Osteocyte (in vitro differentiated cells): ENCODE data around the gene AP2B1. TPM values are rescaled to one million over a fixed set of nuclear protein-coding genes. Genes with fewer than 3 reads are reported as not detected.

Experiments
- DNase-seq: peaks from one replicate; pipeline ENCODE4 v3.0.0; 2021; ENCODE audit warnings: mixed read lengths; ENCODE audit not compliant: unreplicated experiment; ENCODE audit errors: extremely low spot score
- H3K27ac Mint-ChIP-seq: one replicate; pipeline ENCODE4 v1.8.0; 2021; ENCODE audit warnings: mild to moderate bottlenecking, mixed read lengths; ENCODE audit not compliant: unreplicated experiment
- H3K27me3 Mint-ChIP-seq: one replicate; pipeline ENCODE4 v1.8.0; 2021; ENCODE audit warnings: mixed read lengths; ENCODE audit not compliant: unreplicated experiment
- H3K36me3 Mint-ChIP-seq: one replicate; pipeline ENCODE4 v1.8.0; 2021; ENCODE audit warnings: mixed read lengths; ENCODE audit not compliant: unreplicated experiment
- H3K4me1 Mint-ChIP-seq: one replicate; pipeline ENCODE4 v1.8.0; 2021; ENCODE audit warnings: mixed read lengths; ENCODE audit not compliant: unreplicated experiment
- H3K4me3 Mint-ChIP-seq: one replicate; pipeline ENCODE4 v1.8.0; 2021; ENCODE audit warnings: mild to moderate bottlenecking, moderate library complexity, mixed read lengths; ENCODE audit not compliant: unreplicated experiment
- H3K9me3 Mint-ChIP-seq: one replicate; pipeline ENCODE4 v1.8.0; 2021; ENCODE audit warnings: mixed read lengths; ENCODE audit not compliant: unreplicated experiment
- total RNA-seq: library from RNA; stranded (reverse); gene quantifications from 2 replicates; pipeline ENCODE4 v1.2.1, GENCODE V29; 2021
- TF ChIP-seq, protein P1 (sequence below): fragments of 200-600 bp; sonication (generic); IDR thresholded peaks from 2 replicates; pipeline ENCODE4 v1.5.0; 2021; ENCODE audit warnings: antibody characterized with exemption, mild to moderate bottlenecking, moderate library complexity

Gene AP2B1
- total RNA-seq, 1 donor from 2014 or later, result 201 TPM

GRCh38 chr17:35728551-35728950, 141.4 kb downstream of the AP2B1 start:
- H3K4me1 Mint-ChIP-seq, result peaks cover 65% of the 10 kb centered on the region
- DNase-seq, result no peak
- H3K36me3 Mint-ChIP-seq, result peaks cover 16% of the 10 kb centered on the region
- no peak overlapping the region for H3K27ac Mint-ChIP-seq
- H3K9me3 Mint-ChIP-seq, result no peaks in the 10 kb centered on the region
- no peak overlapping the region for H3K4me3 Mint-ChIP-seq
- TF ChIP-seq, protein P1, sequence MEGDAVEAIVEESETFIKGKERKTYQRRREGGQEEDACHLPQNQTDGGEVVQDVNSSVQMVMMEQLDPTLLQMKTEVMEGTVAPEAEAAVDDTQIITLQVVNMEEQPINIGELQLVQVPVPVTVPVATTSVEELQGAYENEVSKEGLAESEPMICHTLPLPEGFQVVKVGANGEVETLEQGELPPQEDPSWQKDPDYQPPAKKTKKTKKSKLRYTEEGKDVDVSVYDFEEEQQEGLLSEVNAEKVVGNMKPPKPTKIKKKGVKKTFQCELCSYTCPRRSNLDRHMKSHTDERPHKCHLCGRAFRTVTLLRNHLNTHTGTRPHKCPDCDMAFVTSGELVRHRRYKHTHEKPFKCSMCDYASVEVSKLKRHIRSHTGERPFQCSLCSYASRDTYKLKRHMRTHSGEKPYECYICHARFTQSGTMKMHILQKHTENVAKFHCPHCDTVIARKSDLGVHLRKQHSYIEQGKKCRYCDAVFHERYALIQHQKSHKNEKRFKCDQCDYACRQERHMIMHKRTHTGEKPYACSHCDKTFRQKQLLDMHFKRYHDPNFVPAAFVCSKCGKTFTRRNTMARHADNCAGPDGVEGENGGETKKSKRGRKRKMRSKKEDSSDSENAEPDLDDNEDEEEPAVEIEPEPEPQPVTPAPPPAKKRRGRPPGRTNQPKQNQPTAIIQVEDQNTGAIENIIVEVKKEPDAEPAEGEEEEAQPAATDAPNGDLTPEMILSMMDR, result no peak
- no peaks in the 10 kb centered on the region for H3K27me3 Mint-ChIP-seq

DNA sequence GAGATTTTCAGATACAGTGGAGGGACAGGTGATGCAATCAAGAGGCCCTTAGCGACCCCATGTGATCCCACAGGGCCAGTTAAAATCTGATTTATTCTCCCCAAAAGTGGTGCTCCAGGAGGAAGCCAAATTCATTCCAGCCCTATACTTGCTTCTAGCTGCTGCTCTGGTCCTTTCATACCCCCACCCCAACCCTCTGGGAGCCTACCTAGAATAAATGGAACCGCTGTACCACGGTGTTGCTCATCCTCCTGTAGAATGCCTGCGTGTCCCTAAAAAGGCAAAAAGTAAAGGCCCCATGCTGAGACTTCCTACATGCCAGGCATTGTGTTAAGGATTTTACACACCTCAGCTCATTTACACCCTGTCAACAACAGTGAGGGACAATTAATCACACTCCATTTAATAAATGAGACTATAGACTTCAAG, 142.3 kb downstream of the AP2B1 start:
- Mint-ChIP-seq H3K27ac (no peak overlapping the region), H3K4me1 (peaks cover 61% of the 10 kb centered on the region)

GRCh38 chr17:35730400-35731005, 143.4 kb downstream of the AP2B1 start:
- Mint-ChIP-seq H3K36me3 (peaks cover 4% of the 10 kb centered on the region), H3K27me3 (no peaks in the 10 kb centered on the region), H3K27ac (no peak overlapping the region), H3K4me1 (peaks cover 52% of the 10 kb centered on the region), H3K4me3 (peak overlapping the region; percentile 66), H3K9me3 (no peaks in the 10 kb centered on the region)
- no peak for DNase-seq
- TF ChIP-seq, protein P1, result no peak

More for the DNA sequence above, 142.3 kb downstream of the AP2B1 start:
- no peaks in the 10 kb centered on the region for H3K9me3 Mint-ChIP-seq
- no peak for DNase-seq
- TF ChIP-seq, protein P1, result no peak
- peaks cover 8% of the 10 kb centered on the region for H3K36me3 Mint-ChIP-seq
- no peaks in the 10 kb centered on the region for H3K27me3 Mint-ChIP-seq
- H3K4me3 Mint-ChIP-seq, result no peak overlapping the region

DNA sequence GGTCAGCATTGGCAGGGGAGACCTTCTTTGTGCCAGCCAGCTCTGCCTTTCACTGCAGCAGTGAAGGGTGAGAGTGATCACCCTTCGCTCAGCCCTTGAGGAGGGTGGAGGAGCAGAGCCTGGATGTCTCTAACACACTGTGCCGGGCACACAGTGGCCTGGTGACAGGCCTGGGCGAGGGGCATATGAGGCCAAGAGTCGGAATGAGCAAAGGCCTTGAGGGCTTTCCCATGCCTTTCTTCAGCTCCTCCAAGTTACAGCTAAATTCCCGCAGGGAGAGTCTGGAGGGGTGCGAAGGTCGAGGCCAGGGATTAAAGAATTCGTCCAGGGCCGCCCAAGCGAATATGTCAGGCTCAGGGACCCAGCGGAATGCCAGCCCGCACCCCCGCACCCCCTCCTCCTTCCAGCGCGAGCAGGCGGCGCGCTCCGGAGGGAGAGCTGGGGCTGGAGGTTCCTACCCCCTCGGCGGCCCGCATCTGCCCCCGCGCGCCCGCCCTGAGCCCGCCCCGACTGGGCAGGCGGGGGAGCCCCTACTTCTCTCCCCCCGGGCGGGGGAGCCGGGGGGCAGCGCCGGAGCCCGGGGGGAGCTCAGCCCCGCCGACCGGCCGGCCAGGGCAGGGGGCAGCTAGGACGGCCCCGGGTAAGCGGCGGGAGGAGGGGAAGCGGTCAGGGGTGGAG, 144.3 kb downstream of the AP2B1 start, which contains the start of gene RASL10B:
TSS of gene RASL10B (plus strand) at position 401 of the 678 bp plus-strand sequence. CDS start 3,546 bp downstream, outside the sequence.
- TF ChIP-seq, protein P1, result no peak
- Mint-ChIP-seq H3K9me3 (no peaks in the 10 kb centered on the region), H3K36me3 (peaks cover 4% of the 10 kb centered on the region), H3K4me1 (peaks cover 44% of the 10 kb centered on the region), H3K4me3 (peak within 1 kb of the TSS; percentile 81), H3K27me3 (no peaks in the 10 kb centered on the region), H3K27ac (no peak within 1 kb of the TSS)
- no peak for DNase-seq
